C4-2B (cell line): Measurements from ENCODE around the gene PPP1R15B.

Experiments
- CTCF ChIP-seq: fragments of 450-650 bp; conservative IDR thresholded peaks from 2 replicates; pipeline ENCODE4 v1.5.1; 2017; ENCODE audit warnings: mild to moderate bottlenecking
- ZFX ChIP-seq: fragments of 450-650 bp; IDR thresholded peaks from 2 replicates; pipeline ENCODE4 v1.6.1; 2017

- TF ChIP-seq CTCF = peak; percentile 97
- TF ChIP-seq ZFX = no peak
Measured at GRCh38 chr1:204431310-204432184, 19.9 kb upstream of the PPP1R15B start.
